GM21717 (cell line): Measurements from ENCODE around the gene PGP.
"Not testable (repeated sequence)": the region's sequence is repeated elsewhere in the genome, so short reads cannot be mapped to it uniquely, and the experiment has no call there.

Experiments
- ATAC-seq: cut with Tn5 transposase; IDR thresholded peaks from one replicate; pipeline ENCODE4 v1.9.1; 2021; ENCODE audit warnings: mild to moderate bottlenecking, moderate library complexity; ENCODE audit not compliant: unreplicated experiment

The PGP gene

GRCh38 chr16:2214719-2214968, at the start of gene PGP:
Gene PGP (minus strand): TSS chr16:2214840. CDS start chr16:2214777, 63 bp downstream.
- ATAC-seq: peak; percentile 70

- not testable (repeated sequence) for ATAC-seq
Measured at GRCh38 chr16:2263026-2263425, 48.4 kb upstream of the PGP start.

- ATAC-seq: no peak
Measured at GRCh38 chr16:2260250-2260649, 45.6 kb upstream of the PGP start.

- ATAC-seq: not testable (repeated sequence)
Measured at GRCh38 chr16:2258530-2258929, 43.9 kb upstream of the PGP start.

- no peak for ATAC-seq
Measured at GRCh38 chr16:2257726-2258125, 43.1 kb upstream of the PGP start.

GRCh38 chr16:2256531-2257140, 42.0 kb upstream of the PGP start:
- no peak for ATAC-seq

GRCh38 chr16:2253293-2253692, 38.7 kb upstream of the PGP start:
- no peak for ATAC-seq

GRCh38 chr16:2252806-2253148, 38.1 kb upstream of the PGP start:
- no peak for ATAC-seq

GRCh38 chr16:2251296-2252111, 36.9 kb upstream of the PGP start, which contains the start of gene ECI1:
Gene ECI1 (minus strand): TSS chr16:2251587. CDS start chr16:2251566, 21 bp downstream.
- ATAC-seq: peak; percentile 75

- ATAC-seq: no peak
Measured at GRCh38 chr16:2250652-2251295, 36.1 kb upstream of the PGP start.

GRCh38 chr16:2246301-2246885, 31.8 kb upstream of the PGP start:
- ATAC-seq: no peak

- no peak for ATAC-seq
Measured at GRCh38 chr16:2244926-2245795, 30.5 kb upstream of the PGP start.

- ATAC-seq: no peak
Measured at GRCh38 chr16:2244301-2244700, 29.7 kb upstream of the PGP start.

GRCh38 chr16:2243781-2244180, 29.1 kb upstream of the PGP start:
- ATAC-seq: no peak

- no peak for ATAC-seq
Measured at GRCh38 chr16:2243031-2243528, 28.4 kb upstream of the PGP start.

GRCh38 chr16:2242598-2242997, 28.0 kb upstream of the PGP start:
- no peak for ATAC-seq

- ATAC-seq: not testable (repeated sequence)
Measured at GRCh38 chr16:2240331-2240730, 25.7 kb upstream of the PGP start.

GRCh38 chr16:2238838-2239675, 24.4 kb upstream of the PGP start:
- ATAC-seq: no peak

- ATAC-seq: no peak
Measured at GRCh38 chr16:2238150-2238837, 23.7 kb upstream of the PGP start.
